ENCODE measurements around the gene EXO5. TPM values are rescaled to one million over a fixed set of nuclear protein-coding genes. Genes with fewer than 3 reads are reported as not detected.

EXO5 gene
- polyA plus RNA-seq, 3 donors: 1.5 to 3.4 (median 2.6) TPM

- Histone ChIP-seq H3K9me3 (replicated peaks in 1 of 2; ENCODE audit: control insufficient read depth in 1 of 2, insufficient read depth in 1 of 2, low read length in 2 of 2) (peaks cover 3 to 14% of the 10 kb centered on the region in 2 donors), H3K4me3 (replicated peaks in 1 of 3; ENCODE audit: low read depth in 2 of 3, low read length in 3 of 3) (peak overlapping the region in 2 of 3 experiments; percentile 40 to 63), H3K9ac (ENCODE audit: insufficient read depth, low read length, poor library complexity, severe bottlenecking) (peak overlapping the region; percentile 49), H2AFZ (ENCODE audit: insufficient read depth, low read depth, low read length, poor library complexity, severe bottlenecking) (peak overlapping the region; percentile 80), H3K27ac (ENCODE audit: low read depth in 1 of 2, low read length in 2 of 2) (peak overlapping the region; percentile 81 to 86), H3K27me3 (ENCODE audit: control insufficient read depth in 2 of 2, insufficient read depth in 2 of 2, low read length in 2 of 2) (no peaks in the 10 kb centered on the region), H3K4me1 (ENCODE audit: control insufficient read depth in 1 of 2, insufficient read depth in 2 of 2, low read length in 2 of 2) (peaks cover 13 to 14% of the 10 kb centered on the region in 2 donors), H3K79me2 (ENCODE audit: insufficient read depth, low read length) (peaks cover 17% of the 10 kb centered on the region), H3K4me2 (replicated peaks; ENCODE audit: extremely low read depth, low read length, poor library complexity, severe bottlenecking) (peak overlapping the region; percentile 63), H3K36me3 (replicated peaks in 1 of 2; ENCODE audit: control insufficient read depth in 1 of 2, insufficient read depth in 2 of 2, low read length in 2 of 2) (peaks cover 24 to 49% of the 10 kb centered on the region in 2 donors), H4K20me1 (ENCODE audit: insufficient read depth, low read length) (no peaks in the 10 kb centered on the region)
- intact Hi-C loops (cut with micrococcal nuclease): no loop called here
- peak; percentile 57 to 81 (median 78) for DNase-seq
- Mint-ChIP-seq H3K36me3 (peaks cover 38 to 50% of the 10 kb centered on the region in 2 donors), H3K4me1 (peaks cover 15% of the 10 kb centered on the region), H3K27me3 (ENCODE audit: low read depth in 3 of 3) (peaks cover 0 to 1% (median 0%) of the 10 kb centered on the region in 3 donors), H3K9me3 (peaks cover 4 to 19% (median 10%) of the 10 kb centered on the region in 7 donors), H3K4me3 (peak overlapping the region; percentile 67 to 83), H3K27ac (peak overlapping the region; percentile 86 to 94 (median 93))
- no peak for TF ChIP-seq CTCF (IDR thresholded peaks at IDR 0.05)
- 0% methylated on average over 2 of the region's 7 CpGs for WGBS (ENCODE audit: insufficient coverage)
Observed at GRCh38 chr1:40539338-40539737, 30.8 kb downstream of the EXO5 start.

- Histone ChIP-seq H3K36me3 (replicated peaks in 1 of 2; ENCODE audit: control insufficient read depth in 1 of 2, insufficient read depth in 2 of 2, low read length in 2 of 2) (peaks cover 44 to 55% of the 10 kb centered on the region in 2 donors), H3K79me2 (ENCODE audit: insufficient read depth, low read length) (no peaks in the 10 kb centered on the region), H3K4me2 (replicated peaks; ENCODE audit: extremely low read depth, low read length, poor library complexity, severe bottlenecking) (no peak overlapping the region), H3K4me3 (replicated peaks in 1 of 3; ENCODE audit: low read depth in 2 of 3, low read length in 3 of 3) (no peak overlapping the region), H3K4me1 (ENCODE audit: control insufficient read depth in 1 of 2, insufficient read depth in 2 of 2, low read length in 2 of 2) (no peaks in the 10 kb centered on the region), H4K20me1 (ENCODE audit: insufficient read depth, low read length) (no peaks in the 10 kb centered on the region), H3K27ac (ENCODE audit: low read depth in 1 of 2, low read length in 2 of 2) (no peak overlapping the region), H3K9me3 (replicated peaks in 1 of 2; ENCODE audit: control insufficient read depth in 1 of 2, insufficient read depth in 1 of 2, low read length in 2 of 2) (peaks cover 19 to 48% of the 10 kb centered on the region in 2 donors), H2AFZ (ENCODE audit: insufficient read depth, low read depth, low read length, poor library complexity, severe bottlenecking) (no peak overlapping the region), H3K9ac (ENCODE audit: insufficient read depth, low read length, poor library complexity, severe bottlenecking) (no peak overlapping the region), H3K27me3 (ENCODE audit: control insufficient read depth in 2 of 2, insufficient read depth in 2 of 2, low read length in 2 of 2) (no peaks in the 10 kb centered on the region)
- no peak overlapping the region for H3K4me3 Mint-ChIP-seq
- H3K27me3 Mint-ChIP-seq (ENCODE audit: low read depth in 3 of 3): peaks cover 0 to 1% (median 0%) of the 10 kb centered on the region in 3 donors
- no peak for DNase-seq
- TF ChIP-seq CTCF (IDR thresholded peaks at IDR 0.05): no peak
- peaks cover 34 to 50% (median 38%) of the 10 kb centered on the region in 7 donors for H3K9me3 Mint-ChIP-seq
- intact Hi-C loops (cut with micrococcal nuclease): no loop called here
- no peak overlapping the region for H3K27ac Mint-ChIP-seq
- H3K36me3 Mint-ChIP-seq: peaks cover 47 to 58% of the 10 kb centered on the region in 2 donors
- H3K4me1 Mint-ChIP-seq: no peaks in the 10 kb centered on the region
- WGBS (ENCODE audit: insufficient coverage): no CpG with 5 or more reads among the region's 4 CpGs
Observed at GRCh38 chr1:40546957-40547356, 38.4 kb downstream of the EXO5 start.
